ENCODE data around the gene ZNF215. TPM values are rescaled to one million over a fixed set of nuclear protein-coding genes. Genes with fewer than 3 reads are reported as not detected.

Gene ZNF215
- polyA plus RNA-seq, 1 of the 3 experiments (the other 2 are of a cell fraction) = 0.15 TPM

- 0 out of 2 replicates have a peak, but pooled peaks cover 2% of the 10 kb centered on the region for H3K9me2 ChIP-seq
- no peaks in the 10 kb centered on the region for H3K27me3 ChIP-seq (ENCODE audit: insufficient read depth)
- H3K9me3 ChIP-seq = no peaks in the 10 kb centered on the region
- H3K4me3 ChIP-seq (ENCODE audit: low read depth in 2 of 2, low read length in 1 of 2) = no peak overlapping the region
- H3K4me1 ChIP-seq (ENCODE audit: control insufficient read depth in 1 of 2, insufficient read depth in 2 of 2, low read depth in 1 of 2, low read length in 1 of 2) = no peaks in the 10 kb centered on the region
- ChIA-PET POLR2A (no interaction called here), CTCF (interaction anchor here (0.8 kb wide), 1 partner anchor 407 kb away, joined by 3 read pairs; no protein-coding TSS in a partner anchor)
- 73% methylated on average over 2 of the region's 2 CpGs for WGBS (ENCODE audit: low lambda C conversion rate)
- H4K20me1 ChIP-seq (ENCODE audit: insufficient read depth) = no peaks in the 10 kb centered on the region
- H3K79me2 ChIP-seq (ENCODE audit: insufficient read depth) = no peaks in the 10 kb centered on the region
- no peak for DNase-seq
- H3K27ac ChIP-seq (ENCODE audit: low read depth in 2 of 2, low read length in 1 of 2) = no peak overlapping the region
- no peaks in the 10 kb centered on the region for H3F3A ChIP-seq (replicated peaks; ENCODE audit: insufficient read depth)
- H3K4me2 ChIP-seq = no peak overlapping the region
- H3K36me3 ChIP-seq (replicated peaks in 1 of 2; ENCODE audit: control insufficient read depth in 1 of 2, insufficient read depth in 2 of 2, low read length in 1 of 2) = no peaks in the 10 kb centered on the region
- no peak overlapping the region for H3K9ac ChIP-seq
- H2AFZ ChIP-seq (ENCODE audit: low read depth) = no peak overlapping the region
- TF ChIP-seq, protein P1, sequence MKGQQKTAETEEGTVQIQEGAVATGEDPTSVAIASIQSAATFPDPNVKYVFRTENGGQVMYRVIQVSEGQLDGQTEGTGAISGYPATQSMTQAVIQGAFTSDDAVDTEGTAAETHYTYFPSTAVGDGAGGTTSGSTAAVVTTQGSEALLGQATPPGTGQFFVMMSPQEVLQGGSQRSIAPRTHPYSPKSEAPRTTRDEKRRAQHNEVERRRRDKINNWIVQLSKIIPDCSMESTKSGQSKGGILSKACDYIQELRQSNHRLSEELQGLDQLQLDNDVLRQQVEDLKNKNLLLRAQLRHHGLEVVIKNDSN (IDR thresholded peaks at IDR 0.05; ENCODE audit: borderline replicate concordance, low read depth) = no peak
- TF ChIP-seq NFIC (IDR thresholded peaks at IDR 0.05; ENCODE audit: borderline replicate concordance) (no peak), GATA2 (CRISPR knock-in tag; IDR thresholded peaks at IDR 0.05) (no peak), IRF3 (IDR thresholded peaks at IDR 0.05; ENCODE audit: low read depth, low read length) (no peak), REST (IDR thresholded peaks at IDR 0.05; ENCODE audit: low read depth, low read length) (no peak), SIN3A (IDR thresholded peaks at IDR 0.05; ENCODE audit: borderline replicate concordance, low read depth, low read length) (no peak), ELF1 (IDR thresholded peaks at IDR 0.05) (no peak), JUND (IDR thresholded peaks at IDR 0.05) (no peak), TEAD4 (IDR thresholded peaks at IDR 0.05; ENCODE audit: borderline replicate concordance, insufficient read depth) (no peak), EZH2phosphoT487 (IDR thresholded peaks at IDR 0.05; ENCODE audit: borderline replicate concordance, low read depth) (no peak)
Observed at GRCh38 chr11:6992026-6992425, 65.8 kb downstream of the ZNF215 start.

All from SK-N-SH (cell line).